Activated T-helper 1 cell treated with anti-CD3 and anti-CD28 coated beads, Interleukin-12 subunit alpha, Interleukin-12 subunit beta, Interleukin-2, Interleukin-4 antibody, amounts not matched to agents 30 ng/mL and 10 ng/mL and 1 ng/mL, durations not matched to agents 14 hours and 24 hours and 36 hours (primary cell): ENCODE data around the gene GNPTG. TPM values are rescaled to one million over a fixed set of nuclear protein-coding genes. Genes with fewer than 3 reads are reported as not detected.
"Not testable (repeated sequence)": the region's sequence is repeated elsewhere in the genome, so short reads cannot be mapped to it uniquely, and the experiment has no call there.

ENCODE experiments used
- DNase-seq: peaks from one replicate; pipeline ENCODE4 v3.0.0; 2021; ENCODE audit warnings: low spot score
- H3K27ac Mint-ChIP-seq: one replicate; pipeline ENCODE4 v1.8.0; 2021; ENCODE audit warnings: mild to moderate bottlenecking, mixed read lengths
- H3K27me3 Mint-ChIP-seq: one replicate; pipeline ENCODE4 v1.8.0; 2022; ENCODE audit warnings: mild to moderate bottlenecking, moderate library complexity, mixed read lengths; ENCODE audit not compliant: insufficient read depth
- H3K36me3 Mint-ChIP-seq: one replicate; pipeline ENCODE4 v1.8.0; 2021; ENCODE audit warnings: low read depth, mixed read lengths
- H3K4me1 Mint-ChIP-seq: one replicate; pipeline ENCODE4 v1.8.0; 2021; ENCODE audit warnings: low read depth, mixed read lengths
- H3K4me3 Mint-ChIP-seq: one replicate; pipeline ENCODE4 v1.8.0; 2021; ENCODE audit warnings: mild to moderate bottlenecking, moderate library complexity, mixed read lengths
- H3K9me3 Mint-ChIP-seq: one replicate; pipeline ENCODE4 v1.8.0; 2021; ENCODE audit warnings: mixed read lengths
- intact Hi-C: fragments of 100-400 bp; cut with micrococcal nuclease; formaldehyde crosslinking; loops from one replicate; pipeline ENCODE4 v1.15.1; 2024
- total RNA-seq: library from RNA; stranded (reverse); gene quantifications from 2 replicates; pipeline ENCODE4 v1.2.3, GENCODE V29; 2022

The GNPTG gene
- total RNA-seq, 1 donor from 2014 or later, result 21.4 TPM

DNA sequence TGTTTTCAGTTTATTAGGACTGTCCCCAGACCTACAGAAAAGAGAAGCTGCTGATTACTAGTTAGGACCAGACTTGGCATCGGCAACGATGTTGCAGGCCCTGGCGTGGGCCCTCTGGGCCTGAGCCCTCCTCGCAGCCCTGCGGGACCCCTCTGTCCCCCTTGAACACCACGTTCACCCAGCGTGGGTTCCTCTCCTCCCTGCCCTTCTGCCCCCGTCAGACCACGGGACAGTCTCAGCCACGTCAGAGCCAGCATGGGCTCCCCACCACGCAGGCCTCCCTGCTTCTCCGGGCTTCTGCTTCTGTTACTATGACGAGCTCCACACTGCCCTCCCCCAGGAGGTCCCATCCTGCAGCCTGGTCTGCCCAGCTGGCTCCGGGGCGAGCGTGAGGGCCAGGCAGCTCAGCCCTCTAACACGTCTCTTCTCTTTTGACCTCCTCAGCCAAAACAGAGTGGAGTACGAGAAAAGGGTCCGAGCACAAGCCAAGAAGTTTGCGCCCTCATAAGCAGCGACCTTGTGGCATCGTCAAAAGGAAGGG lies 27.4 kb upstream of the GNPTG start:
- H3K27ac Mint-ChIP-seq, result no peak overlapping the region
- intact Hi-C loops, result no loop called here
- peaks cover 18% of the 10 kb centered on the region for H3K36me3 Mint-ChIP-seq
- H3K27me3 Mint-ChIP-seq, result no peaks in the 10 kb centered on the region
- no peaks in the 10 kb centered on the region for H3K4me1 Mint-ChIP-seq
- no peak overlapping the region for H3K4me3 Mint-ChIP-seq
- no peaks in the 10 kb centered on the region for H3K9me3 Mint-ChIP-seq
- no peak for DNase-seq

DNA sequence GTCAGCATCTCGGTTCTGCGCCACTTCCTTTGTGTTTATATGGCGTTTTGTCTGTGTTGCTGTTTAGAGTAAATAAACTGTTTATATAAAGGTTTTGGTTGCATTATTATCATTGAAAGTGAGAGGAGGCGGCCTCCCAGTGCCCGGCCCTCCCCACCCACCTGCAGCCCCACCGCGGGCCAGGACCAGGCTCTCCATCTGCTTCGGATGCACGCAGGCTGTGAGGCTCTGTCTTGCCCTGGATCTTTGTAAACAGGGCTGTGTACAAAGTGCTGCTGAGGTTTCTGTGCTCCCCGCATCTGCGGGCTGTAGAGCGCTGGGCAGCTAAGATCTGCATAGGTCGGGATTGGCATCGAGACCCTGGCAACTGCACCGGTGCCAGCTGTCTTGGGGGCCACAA lies 26.5 kb upstream of the GNPTG start:
- intact Hi-C loops, result no loop called here
- Mint-ChIP-seq H3K4me1 (no peaks in the 10 kb centered on the region), H3K27me3 (no peaks in the 10 kb centered on the region), H3K27ac (no peak overlapping the region), H3K4me3 (no peak overlapping the region), H3K9me3 (no peaks in the 10 kb centered on the region), H3K36me3 (peaks cover 9% of the 10 kb centered on the region)
- DNase-seq, result no peak

- no peaks in the 10 kb centered on the region for H3K9me3 Mint-ChIP-seq
- no peak for DNase-seq
- no peak overlapping the region for H3K4me3 Mint-ChIP-seq
- intact Hi-C loops, result no loop called here
- H3K27me3 Mint-ChIP-seq, result no peaks in the 10 kb centered on the region
- no peaks in the 10 kb centered on the region for H3K4me1 Mint-ChIP-seq
- no peak overlapping the region for H3K27ac Mint-ChIP-seq
- H3K36me3 Mint-ChIP-seq, result peaks cover 9% of the 10 kb centered on the region
These were observed 25.9 kb upstream of the GNPTG start for GRCh38 chr16:1325673-1326371.

DNA sequence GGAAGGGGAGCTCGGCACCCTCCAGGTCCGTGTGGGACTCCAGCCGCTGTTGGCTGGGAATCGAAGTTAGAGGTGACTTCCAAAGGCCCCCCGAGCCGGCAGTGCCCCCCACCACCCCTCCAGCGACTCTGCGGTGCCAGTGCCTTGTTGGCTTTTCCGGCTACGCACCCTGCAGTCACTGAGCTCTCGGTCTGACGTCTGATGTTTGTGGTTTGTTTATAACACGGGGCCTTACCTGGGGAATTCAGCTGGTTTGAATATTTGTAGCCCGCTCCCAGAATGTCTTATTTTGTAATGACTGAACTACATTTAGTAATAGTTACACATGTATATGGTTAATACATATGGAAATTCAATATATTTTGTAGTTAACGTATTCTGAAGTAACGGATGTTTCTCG lies 25.3 kb upstream of the GNPTG start:
- peaks cover 3% of the 10 kb centered on the region for H3K4me1 Mint-ChIP-seq
- no peak overlapping the region for H3K27ac Mint-ChIP-seq
- H3K36me3 Mint-ChIP-seq, result peaks cover 7% of the 10 kb centered on the region
- H3K4me3 Mint-ChIP-seq, result no peak overlapping the region
- intact Hi-C loops, result no loop called here
- no peaks in the 10 kb centered on the region for H3K9me3 Mint-ChIP-seq
- DNase-seq, result no peak
- peaks cover 2% of the 10 kb centered on the region for H3K27me3 Mint-ChIP-seq

DNA sequence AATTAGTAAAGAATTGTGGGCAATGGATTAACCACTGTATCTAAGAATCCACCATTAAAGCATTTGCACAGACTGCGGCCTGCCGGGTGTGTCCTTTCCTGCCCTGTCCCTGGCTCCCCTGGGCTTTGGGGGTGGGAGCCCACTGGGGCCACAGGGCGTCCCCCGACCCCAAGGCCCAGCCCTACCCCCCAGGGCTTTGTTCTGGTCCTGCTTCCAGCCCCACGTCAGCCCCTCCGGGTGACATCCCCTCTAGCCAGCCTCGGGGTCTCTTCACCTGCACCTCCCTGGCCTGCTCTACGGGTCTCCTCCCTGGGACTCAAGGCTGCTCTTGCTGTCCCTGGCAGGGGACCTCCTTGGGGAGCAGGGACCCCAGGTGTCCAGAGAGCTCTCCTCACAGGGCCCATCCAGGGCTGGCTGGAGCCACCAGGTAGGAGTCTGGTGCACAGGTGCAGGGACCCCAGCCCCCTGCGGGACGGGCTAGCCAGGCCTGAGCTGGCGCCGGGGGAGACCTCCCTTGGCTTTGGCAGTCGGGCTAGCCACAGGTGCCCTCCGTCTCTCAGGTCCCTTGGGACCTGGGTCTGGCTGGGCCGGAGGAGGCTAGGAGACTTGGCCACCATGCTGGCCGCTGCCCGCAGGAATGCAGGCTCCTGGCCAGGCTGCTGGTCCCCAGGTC lies 24.6 kb upstream of the GNPTG start:
- H3K27ac Mint-ChIP-seq, result no peak overlapping the region
- intact Hi-C loops, result no loop called here

GRCh38 chr16:1327619-1327947 lies 24.1 kb upstream of the GNPTG start:
- Mint-ChIP-seq H3K27ac (no peak overlapping the region), H3K4me1 (peaks cover 6% of the 10 kb centered on the region), H3K36me3 (peaks cover 7% of the 10 kb centered on the region), H3K4me3 (no peak overlapping the region), H3K27me3 (peaks cover 11% of the 10 kb centered on the region), H3K9me3 (no peaks in the 10 kb centered on the region)
- intact Hi-C loops, result no loop called here
- DNase-seq, result no peak

More for the DNA sequence above, 24.6 kb upstream of the GNPTG start:
- Mint-ChIP-seq H3K4me1 (peaks cover 6% of the 10 kb centered on the region), H3K9me3 (no peaks in the 10 kb centered on the region), H3K36me3 (peaks cover 7% of the 10 kb centered on the region), H3K27me3 (peaks cover 6% of the 10 kb centered on the region), H3K4me3 (no peak overlapping the region)
- DNase-seq, result no peak

DNA sequence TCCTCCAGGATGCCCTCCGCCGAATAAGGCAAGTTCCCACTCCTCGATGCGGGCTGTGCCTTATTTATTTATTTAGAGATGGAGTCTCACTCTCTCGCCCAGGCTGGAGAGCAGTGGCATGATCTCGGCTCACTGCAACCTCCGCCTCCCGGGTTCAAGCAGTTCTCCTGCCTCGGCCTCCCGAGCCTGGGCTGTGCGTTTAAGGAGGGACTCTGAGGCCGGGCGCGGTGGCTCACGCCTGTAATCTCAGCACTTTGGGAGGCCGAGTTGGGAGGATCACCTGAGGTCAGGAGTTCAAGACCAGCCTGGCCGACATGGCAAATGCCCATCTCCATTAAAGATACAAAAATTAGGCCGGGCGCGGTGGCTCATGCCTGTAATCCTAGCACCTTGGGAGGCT lies 23.6 kb upstream of the GNPTG start:
- H3K4me1 Mint-ChIP-seq, H3K9me3 Mint-ChIP-seq, intact Hi-C loops, H3K4me3 Mint-ChIP-seq, H3K36me3 Mint-ChIP-seq, DNase-seq, H3K27ac Mint-ChIP-seq: not testable (repeated sequence)
- H3K27me3 Mint-ChIP-seq, result peaks cover 13% of the 10 kb centered on the region

- H3K27ac Mint-ChIP-seq, H3K36me3 Mint-ChIP-seq, H3K4me3 Mint-ChIP-seq, H3K9me3 Mint-ChIP-seq, DNase-seq, intact Hi-C loops, H3K4me1 Mint-ChIP-seq: not testable (repeated sequence)
- H3K27me3 Mint-ChIP-seq, result peaks cover 13% of the 10 kb centered on the region
These were observed 22.8 kb upstream of the GNPTG start for GRCh38 chr16:1328961-1329360.

- no peaks in the 10 kb centered on the region for H3K9me3 Mint-ChIP-seq
- no peak overlapping the region for H3K27ac Mint-ChIP-seq
- intact Hi-C loops, result no loop called here
- peaks cover 3% of the 10 kb centered on the region for H3K36me3 Mint-ChIP-seq
- H3K27me3 Mint-ChIP-seq, result peaks cover 21% of the 10 kb centered on the region
- no peak overlapping the region for H3K4me3 Mint-ChIP-seq
- H3K4me1 Mint-ChIP-seq, result peaks cover 6% of the 10 kb centered on the region
- no peak for DNase-seq
These were observed 21.3 kb upstream of the GNPTG start for GRCh38 chr16:1330260-1330914.

- Mint-ChIP-seq H3K4me3 (peak overlapping the region; percentile 51), H3K9me3 (no peaks in the 10 kb centered on the region), H3K4me1 (peaks cover 6% of the 10 kb centered on the region), H3K27me3 (peaks cover 23% of the 10 kb centered on the region), H3K27ac (no peak overlapping the region), H3K36me3 (peaks cover 3% of the 10 kb centered on the region)
- intact Hi-C loops, result no loop called here
- DNase-seq, result no peak
These were observed 20.6 kb upstream of the GNPTG start for GRCh38 chr16:1330931-1331711.

DNA sequence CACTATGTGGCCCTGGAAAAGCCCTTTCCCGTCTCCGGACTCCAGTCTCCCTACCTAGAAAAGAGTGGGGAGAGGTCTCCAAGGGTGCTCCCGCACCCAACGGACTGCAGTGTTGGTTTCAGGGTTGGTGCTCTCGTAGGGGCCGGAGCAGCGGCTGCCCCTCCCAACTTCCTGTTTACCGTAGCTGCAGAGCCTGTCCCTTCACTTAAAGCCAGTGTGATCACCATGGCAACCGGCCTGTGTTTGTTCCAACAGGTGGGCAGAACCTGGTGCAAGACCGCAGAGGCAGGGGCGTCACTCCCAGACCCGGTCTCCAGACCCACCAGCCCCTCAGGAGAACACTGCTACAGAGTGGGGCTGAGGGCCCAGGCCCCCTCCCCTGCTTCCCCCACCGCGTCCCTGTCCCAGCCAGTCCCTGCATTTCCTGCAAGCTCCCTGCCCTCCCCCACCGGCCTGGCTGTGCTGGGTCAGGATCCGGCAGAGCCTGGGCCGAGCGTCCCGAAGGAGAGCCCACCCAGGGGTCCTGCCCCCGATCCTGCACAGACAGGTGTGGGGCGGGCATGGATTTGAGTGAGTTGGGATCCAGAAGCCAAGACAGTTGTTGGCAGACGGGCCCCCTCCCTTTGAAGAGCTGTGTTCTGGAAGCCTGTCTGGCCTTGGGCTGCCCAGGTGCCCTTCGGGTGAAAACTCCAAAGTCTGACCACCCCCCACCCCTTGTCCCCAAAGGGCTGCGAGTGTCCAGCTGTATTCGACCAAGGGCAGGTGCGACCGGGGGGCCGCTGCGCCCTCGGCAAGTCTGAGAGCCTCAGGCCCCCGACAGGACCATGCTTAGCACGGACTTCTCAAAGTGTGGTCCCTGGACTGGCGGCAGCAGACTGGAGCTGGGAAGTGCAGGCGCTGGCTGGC lies 19.8 kb upstream of the GNPTG start:
- Mint-ChIP-seq H3K4me3 (peak overlapping the region; percentile 54), H3K9me3 (no peaks in the 10 kb centered on the region), H3K27me3 (peaks cover 29% of the 10 kb centered on the region), H3K4me1 (peaks cover 6% of the 10 kb centered on the region), H3K27ac (peak overlapping the region; percentile 68), H3K36me3 (no peaks in the 10 kb centered on the region)
- intact Hi-C loops, result loop anchor here (2.0 kb wide), 1 partner anchor 21 kb away; no protein-coding TSS in a partner anchor
- DNase-seq, result peak; percentile 63
